KMS-11 (cell line): ENCODE measurements around the gene ORC3.
A peak's percentile ranks its signal among the peaks of the same experiment; 100 is the strongest.
"Not testable (repeated sequence)": the region's sequence is repeated elsewhere in the genome, so short reads cannot be mapped to it uniquely, and the experiment has no call there.

Experiments
- H2AFZ ChIP-seq: fragments of 200-600 bp; sonication (generic); 2 replicates; pipeline ENCODE4 v1.6.1; 2016; ENCODE audit warnings: antibody characterized with exemption, mixed run types, low read depth
- H3K27ac ChIP-seq: fragments of 200-600 bp; sonication (generic); 2 replicates; pipeline ENCODE4 v1.6.1; 2016; ENCODE audit warnings: mild to moderate bottlenecking, mixed run types
- H3K27me3 ChIP-seq: fragments of 200-600 bp; sonication (generic); 2 replicates; pipeline ENCODE4 v1.6.1; 2017; ENCODE audit warnings: mild to moderate bottlenecking, low read depth, mixed run types, moderate library complexity; ENCODE audit not compliant: insufficient read depth
- H3K36me3 ChIP-seq: fragments of 200-600 bp; sonication (generic); 2 replicates; pipeline ENCODE4 v1.6.1; 2017; ENCODE audit warnings: mild to moderate bottlenecking, mixed run types; ENCODE audit not compliant: insufficient read depth
- H3K4me1 ChIP-seq: fragments of 200-600 bp; sonication (generic); 2 replicates; pipeline ENCODE4 v1.6.1; 2016; ENCODE audit warnings: mild to moderate bottlenecking, low read depth, mixed run types; ENCODE audit not compliant: poor library complexity, severe bottlenecking
- H3K4me2 ChIP-seq: fragments of 200-600 bp; sonication (generic); 2 replicates; pipeline ENCODE4 v1.7.0; 2016; ENCODE audit warnings: mild to moderate bottlenecking, mixed run types
- H3K4me3 ChIP-seq: fragments of 200-600 bp; sonication (generic); IDR thresholded peaks from 2 replicates; pipeline ENCODE4 v1.6.1; 2017; ENCODE audit warnings: low read depth, low read length, mixed read lengths; ENCODE audit not compliant: insufficient read depth
- H3K79me2 ChIP-seq: fragments of 200-600 bp; sonication (generic); 2 replicates; pipeline ENCODE4 v1.6.1; 2016; ENCODE audit warnings: low read depth, mixed run types; ENCODE audit not compliant: insufficient read depth
- H3K9ac ChIP-seq: fragments of 200-600 bp; sonication (generic); 2 replicates; pipeline ENCODE4 v1.6.1; 2016; ENCODE audit warnings: mild to moderate bottlenecking, mixed run types
- H4K20me1 ChIP-seq: fragments of 200-600 bp; sonication (generic); 2 replicates; pipeline ENCODE4 v1.6.1; 2016; ENCODE audit warnings: mild to moderate bottlenecking, mixed run types; ENCODE audit not compliant: insufficient read depth
- CTCF ChIP-seq: fragments of 200-600 bp; sonication (generic); conservative IDR thresholded peaks from 2 replicates; pipeline ENCODE4 v1.6.1; 2017; ENCODE audit warnings: low read depth, mild to moderate bottlenecking, antibody characterized with exemption, low read length, moderate library complexity, mixed read lengths

The ORC3 gene

GRCh38 chr6:87590990-87591389 is 1.1 kb downstream of the ORC3 start:
- no peak overlapping the region; the same call in 1 of the 2 replicates for H3K27ac ChIP-seq
- peak overlapping the region; percentile 77 for H3K4me2 ChIP-seq
- peaks cover 32% of the 10 kb centered on the region for H3K4me1 ChIP-seq
- no peaks in the 10 kb centered on the region for H4K20me1 ChIP-seq
- no peaks in the 10 kb centered on the region for H3K27me3 ChIP-seq
- no peak overlapping the region for H2AFZ ChIP-seq
- H3K36me3 ChIP-seq = no peaks in the 10 kb centered on the region
- H3K4me3 ChIP-seq = peak overlapping the region; percentile 25
- H3K9ac ChIP-seq = peak overlapping the region; percentile 66; the same call in 1 of the 2 replicates
- peaks cover 63% of the 10 kb centered on the region for H3K79me2 ChIP-seq
- no peak for TF ChIP-seq CTCF

GRCh38 chr6:87600576-87600975 is 10.6 kb downstream of the ORC3 start:
- Histone ChIP-seq H3K9ac (no peak overlapping the region), H3K4me3 (no peak overlapping the region), H2AFZ (no peak overlapping the region), H3K36me3 (no peaks in the 10 kb centered on the region), H3K79me2 (no peaks in the 10 kb centered on the region), H3K27me3 (no peaks in the 10 kb centered on the region), H3K27ac (no peak overlapping the region), H3K4me1 (peaks cover 13% of the 10 kb centered on the region), H3K4me2 (no peak overlapping the region), H4K20me1 (no peaks in the 10 kb centered on the region)
- no peak for TF ChIP-seq CTCF

GRCh38 chr6:87606199-87606598 is 16.3 kb downstream of the ORC3 start:
- no peaks in the 10 kb centered on the region for H3K79me2 ChIP-seq
- H3K27me3 ChIP-seq = no peaks in the 10 kb centered on the region
- H3K4me2 ChIP-seq = no peak overlapping the region
- H3K4me1 ChIP-seq = peaks cover 35% of the 10 kb centered on the region
- H4K20me1 ChIP-seq = no peaks in the 10 kb centered on the region
- H3K9ac ChIP-seq = no peak overlapping the region
- H3K27ac ChIP-seq = peak overlapping the region; percentile 16; the same call in 1 of the 2 replicates
- TF ChIP-seq CTCF = no peak
- H3K36me3 ChIP-seq = no peaks in the 10 kb centered on the region
- no peak overlapping the region for H3K4me3 ChIP-seq
- H2AFZ ChIP-seq = no peak overlapping the region

GRCh38 chr6:87608802-87609201 is 18.9 kb downstream of the ORC3 start:
- no peaks in the 10 kb centered on the region for H3K27me3 ChIP-seq
- no peak overlapping the region for H3K9ac ChIP-seq
- H4K20me1 ChIP-seq = no peaks in the 10 kb centered on the region
- H3K79me2 ChIP-seq = no peaks in the 10 kb centered on the region
- no peaks in the 10 kb centered on the region for H3K36me3 ChIP-seq
- TF ChIP-seq CTCF = no peak
- H3K4me2 ChIP-seq = no peak overlapping the region
- no peak overlapping the region for H3K27ac ChIP-seq
- H3K4me3 ChIP-seq = no peak overlapping the region
- no peak overlapping the region for H2AFZ ChIP-seq
- peaks cover 31% of the 10 kb centered on the region for H3K4me1 ChIP-seq

GRCh38 chr6:87613018-87613417 is 23.1 kb downstream of the ORC3 start:
- H2AFZ ChIP-seq, H3K9ac ChIP-seq, H3K4me2 ChIP-seq, H4K20me1 ChIP-seq, H3K27ac ChIP-seq, H3K36me3 ChIP-seq, H3K4me3 ChIP-seq, H3K79me2 ChIP-seq, H3K4me1 ChIP-seq, H3K27me3 ChIP-seq: not testable (repeated sequence)
